Cardiac fibroblast (primary cell): ENCODE data around the gene CDC42BPG.

ENCODE experiments used
- DNase-seq, 2 donors: peaks; one replicate each; pipeline versions ENCODE4 v3.0.0 to v3.0.0-alpha.2; 2010; ENCODE audit warnings: low read depth in 2 of 2
- H3K4me3 ChIP-seq, 2 donors: replicated peaks in 1 of 2; 1 replicate in 1 of 2; 2 replicates in 1 of 2; pipeline ENCODE4 v1.5.1; 2011; ENCODE audit warnings: low read depth in 2 of 2, low read length in 2 of 2, mild to moderate bottlenecking in 2 of 2, moderate library complexity in 1 of 2
- TF ChIP-seq, protein P1 (sequence below): IDR thresholded peaks from one replicate; pipeline ENCODE4 v1.5.1; 2011; ENCODE audit warnings: low read depth, mild to moderate bottlenecking, low read length, inconsistent platforms

Gene CDC42BPG

DNA sequence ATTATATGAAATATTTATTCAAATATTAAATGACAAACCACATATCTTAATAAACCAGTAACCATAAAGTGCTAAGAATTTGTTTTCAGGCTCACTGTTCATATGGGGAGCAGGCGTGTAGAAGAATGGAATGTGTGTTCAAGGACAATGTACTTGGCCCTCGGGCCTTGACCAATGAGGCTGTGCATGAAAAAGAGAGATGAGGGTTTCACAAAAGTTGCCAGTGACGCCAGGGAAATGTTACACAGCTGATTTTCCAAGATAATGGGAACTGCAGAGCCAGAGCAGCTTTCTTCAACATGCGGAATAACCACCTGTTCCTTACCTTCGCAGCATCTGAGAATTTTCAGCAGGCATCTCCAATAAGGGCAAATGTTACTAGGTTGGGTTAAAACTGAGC, 70.3 kb downstream of the CDC42BPG start:
- TF ChIP-seq, protein P1, sequence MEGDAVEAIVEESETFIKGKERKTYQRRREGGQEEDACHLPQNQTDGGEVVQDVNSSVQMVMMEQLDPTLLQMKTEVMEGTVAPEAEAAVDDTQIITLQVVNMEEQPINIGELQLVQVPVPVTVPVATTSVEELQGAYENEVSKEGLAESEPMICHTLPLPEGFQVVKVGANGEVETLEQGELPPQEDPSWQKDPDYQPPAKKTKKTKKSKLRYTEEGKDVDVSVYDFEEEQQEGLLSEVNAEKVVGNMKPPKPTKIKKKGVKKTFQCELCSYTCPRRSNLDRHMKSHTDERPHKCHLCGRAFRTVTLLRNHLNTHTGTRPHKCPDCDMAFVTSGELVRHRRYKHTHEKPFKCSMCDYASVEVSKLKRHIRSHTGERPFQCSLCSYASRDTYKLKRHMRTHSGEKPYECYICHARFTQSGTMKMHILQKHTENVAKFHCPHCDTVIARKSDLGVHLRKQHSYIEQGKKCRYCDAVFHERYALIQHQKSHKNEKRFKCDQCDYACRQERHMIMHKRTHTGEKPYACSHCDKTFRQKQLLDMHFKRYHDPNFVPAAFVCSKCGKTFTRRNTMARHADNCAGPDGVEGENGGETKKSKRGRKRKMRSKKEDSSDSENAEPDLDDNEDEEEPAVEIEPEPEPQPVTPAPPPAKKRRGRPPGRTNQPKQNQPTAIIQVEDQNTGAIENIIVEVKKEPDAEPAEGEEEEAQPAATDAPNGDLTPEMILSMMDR, result no peak
- no peak overlapping the region for H3K4me3 ChIP-seq
- no peak for DNase-seq
